NCI-H524 (cell line): ENCODE results near the gene GPSM3.
"Not testable (repeated sequence)": the region's sequence is repeated elsewhere in the genome, so short reads cannot be mapped to it uniquely, and the experiment has no call there.

ENCODE experiments used
- DNase-seq, 2 experiments: peaks; one replicate each; lab custom pipeline; 2025; lab: John Stamatoyannopoulos, UW

GPSM3 gene

GRCh38 chr6:32202186-32202585 lies 9.7 kb upstream of the GPSM3 start:
- no peak for DNase-seq

- no peak for DNase-seq
Measured at GRCh38 chr6:32200711-32201475, 8.4 kb upstream of the GPSM3 start.

GRCh38 chr6:32198866-32199265 lies 6.4 kb upstream of the GPSM3 start:
- no peak for DNase-seq

- no peak for DNase-seq
Measured at GRCh38 chr6:32198345-32198696, 5.9 kb upstream of the GPSM3 start.

GRCh38 chr6:32196682-32197616 lies 4.5 kb upstream of the GPSM3 start:
- peak in 1 of 2 experiments; percentile 48 for DNase-seq

GRCh38 chr6:32195902-32196681 lies 3.6 kb upstream of the GPSM3 start:
- peak; percentile 84 to 85 for DNase-seq

- DNase-seq = peak; percentile 99
Measured at GRCh38 chr6:32195652-32195901, 3.1 kb upstream of the GPSM3 start.

GRCh38 chr6:32194825-32195651 lies 2.6 kb upstream of the GPSM3 start:
- DNase-seq = peak; percentile 51 to 61

GRCh38 chr6:32194388-32194787 lies 1.9 kb upstream of the GPSM3 start:
- no peak for DNase-seq

- DNase-seq = not testable (repeated sequence)
Measured at GRCh38 chr6:32193096-32193495, 653 bp upstream of the GPSM3 start.

GRCh38 chr6:32191696-32192607 lies 491 bp downstream of the GPSM3 start:
- DNase-seq = no peak

- no peak for DNase-seq
Measured at GRCh38 chr6:32190911-32191677, 1.3 kb downstream of the GPSM3 start.

GRCh38 chr6:32190054-32190851 lies 2.2 kb downstream of the GPSM3 start, which contains the start of gene PBX2:
Gene PBX2 (minus strand): TSS chr6:32190202. CDS start chr6:32189915, 287 bp downstream.
- peak; percentile 80 to 83 for DNase-seq

- no peak for DNase-seq
Measured at GRCh38 chr6:32189742-32190053, 2.7 kb downstream of the GPSM3 start.

- no peak for DNase-seq
Measured at GRCh38 chr6:32189069-32189741, 3.2 kb downstream of the GPSM3 start.

- no peak for DNase-seq
Measured at GRCh38 chr6:32188381-32189068, 3.9 kb downstream of the GPSM3 start.

- not testable (repeated sequence) for DNase-seq
Measured at GRCh38 chr6:32187725-32188380, 4.6 kb downstream of the GPSM3 start.
